Activated T-cell treated with anti-CD3 and anti-CD28 coated beads, Interleukin-2, amount 50 U/mL, for 72 hours (primary cell): ENCODE measurements around the gene RABL6. TPM values are rescaled to one million over a fixed set of nuclear protein-coding genes. Genes with fewer than 3 reads are reported as not detected.
"Not testable (repeated sequence)": the region's sequence is repeated elsewhere in the genome, so short reads cannot be mapped to it uniquely, and the experiment has no call there.

Experiments used
- ATAC-seq, 2 donors: fragments of 150-1000 bp; cut with Tn5 transposase; replicated peaks in 1 of 2; 2 replicates each; pipeline ENCODE4 v1.10.0; 2021; ENCODE audit warnings: moderate library complexity in 2 of 2, mild to moderate bottlenecking in 1 of 2
- DNase-seq, 2 donors: peaks; one replicate each; pipeline ENCODE4 v3.0.0; 2021 to 2022; ENCODE audit warnings: mixed read lengths in 1 of 2
- H3K27ac Mint-ChIP-seq: one replicate; pipeline ENCODE4 v1.8.0; 2022; ENCODE audit warnings: mild to moderate bottlenecking, moderate library complexity, mixed read lengths
- H3K27me3 Mint-ChIP-seq: one replicate; pipeline ENCODE4 v1.8.0; 2022; ENCODE audit warnings: low read depth, mixed read lengths
- H3K36me3 Mint-ChIP-seq, 2 donors: one replicate each; pipeline ENCODE4 v1.8.0; 2022; ENCODE audit warnings: mixed read lengths in 2 of 2, mild to moderate bottlenecking in 1 of 2; ENCODE audit not compliant: insufficient read depth in 2 of 2
- H3K4me1 Mint-ChIP-seq: one replicate; pipeline ENCODE4 v1.8.0; 2022; ENCODE audit warnings: low read depth, mixed read lengths
- H3K4me3 Mint-ChIP-seq, 2 donors: one replicate each; pipeline ENCODE4 v1.8.0; 2022; ENCODE audit warnings: mild to moderate bottlenecking in 2 of 2, mixed read lengths in 2 of 2, moderate library complexity in 2 of 2
- H3K9me3 Mint-ChIP-seq, 2 donors: one replicate each; pipeline ENCODE4 v1.8.0; 2022; ENCODE audit warnings: mixed read lengths in 2 of 2
- total RNA-seq, 2 donors: library from RNA; stranded (reverse); gene quantifications; one replicate each; pipeline ENCODE4 v1.2.3, GENCODE V29; 2022

RABL6 gene
- total RNA-seq, 2 donors from 2014 or later, result 65.7 to 66.8 TPM

DNA sequence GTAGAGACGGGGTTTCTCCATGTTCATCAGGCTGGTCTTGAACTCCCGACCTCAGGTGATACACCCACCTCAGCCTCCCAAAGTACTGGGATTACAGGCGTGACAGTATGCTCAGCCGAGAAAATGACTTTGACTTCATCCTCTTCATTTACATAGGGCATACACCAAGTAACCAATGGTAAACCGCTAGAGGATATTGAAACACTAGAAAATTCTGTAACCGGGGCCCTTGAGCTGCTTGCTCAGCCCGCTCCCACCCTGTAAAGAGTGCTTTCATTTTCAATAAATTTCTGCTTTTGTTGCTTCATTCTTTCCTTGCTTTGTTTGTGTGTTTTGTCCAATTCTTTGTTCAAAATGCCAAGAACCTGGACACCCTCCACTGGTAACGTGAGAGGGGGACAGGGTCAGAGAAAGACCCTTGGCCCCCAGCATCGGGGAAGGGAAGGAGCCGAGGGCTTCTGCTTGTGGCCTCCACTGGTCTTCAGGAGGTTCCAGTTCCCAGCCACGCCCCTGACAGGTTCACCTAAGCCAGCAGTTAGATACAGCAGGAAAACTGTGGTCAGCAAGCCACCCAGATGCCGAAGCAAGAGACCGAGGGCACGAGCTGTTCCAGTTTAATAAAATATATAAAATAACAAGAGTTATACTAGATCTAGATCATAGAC lies 41.9 kb upstream of the RABL6 start:
- not testable (repeated sequence) for DNase-seq
- ATAC-seq, result peak in 1 of 2 donors; percentile 42

DNA sequence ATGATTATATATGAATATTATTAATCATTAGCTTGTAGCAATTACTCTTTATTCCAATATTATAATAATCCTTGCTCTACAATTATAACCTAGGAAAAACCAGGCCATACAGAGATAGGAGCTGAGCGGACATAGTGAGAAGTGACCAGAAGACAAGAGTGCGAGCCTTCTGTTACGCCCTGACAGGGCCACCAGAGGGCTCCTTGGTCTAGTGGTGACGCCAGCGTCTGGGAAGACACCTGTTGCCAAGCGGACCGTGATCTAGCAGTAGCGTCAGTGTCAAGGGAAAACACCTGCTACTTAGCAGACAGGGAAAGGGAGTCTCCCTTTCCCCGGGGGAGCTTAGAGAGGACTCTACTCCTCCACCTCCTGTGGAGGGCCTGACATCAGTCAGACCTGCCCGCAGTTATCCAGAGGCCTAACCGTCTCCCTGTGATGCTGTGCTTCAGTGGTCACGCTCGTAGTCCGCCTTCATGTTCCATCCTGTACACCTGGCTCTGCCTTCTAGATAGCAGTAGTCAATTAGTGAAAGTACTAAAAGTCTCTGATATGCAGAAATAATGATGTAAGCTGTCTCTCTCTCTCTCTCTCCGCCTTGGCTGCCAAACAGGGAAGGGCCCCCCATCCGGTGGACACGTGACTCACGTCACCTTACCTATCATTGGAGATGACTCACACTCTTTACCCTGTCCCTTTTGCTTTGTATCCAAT lies 41.2 kb upstream of the RABL6 start:
- H3K36me3 Mint-ChIP-seq, H3K9me3 Mint-ChIP-seq: not testable (repeated sequence)
- Mint-ChIP-seq H3K27me3 (peaks cover 27% of the 10 kb centered on the region), H3K27ac (peak overlapping the region; percentile 39), H3K4me3 (peak overlapping the region; percentile 67 to 68), H3K4me1 (peaks cover 24% of the 10 kb centered on the region)
- ATAC-seq, result peak; percentile 41 to 50
- peak; percentile 64 to 69 for DNase-seq

More for the DNA sequence above, 41.9 kb upstream of the RABL6 start:
- not testable (repeated sequence) for H3K9me3 Mint-ChIP-seq, H3K36me3 Mint-ChIP-seq
- Mint-ChIP-seq H3K4me1 (peaks cover 24% of the 10 kb centered on the region), H3K27me3 (peaks cover 27% of the 10 kb centered on the region), H3K27ac (peak overlapping the region; percentile 38), H3K4me3 (peak overlapping the region; percentile 9 to 55)

DNA sequence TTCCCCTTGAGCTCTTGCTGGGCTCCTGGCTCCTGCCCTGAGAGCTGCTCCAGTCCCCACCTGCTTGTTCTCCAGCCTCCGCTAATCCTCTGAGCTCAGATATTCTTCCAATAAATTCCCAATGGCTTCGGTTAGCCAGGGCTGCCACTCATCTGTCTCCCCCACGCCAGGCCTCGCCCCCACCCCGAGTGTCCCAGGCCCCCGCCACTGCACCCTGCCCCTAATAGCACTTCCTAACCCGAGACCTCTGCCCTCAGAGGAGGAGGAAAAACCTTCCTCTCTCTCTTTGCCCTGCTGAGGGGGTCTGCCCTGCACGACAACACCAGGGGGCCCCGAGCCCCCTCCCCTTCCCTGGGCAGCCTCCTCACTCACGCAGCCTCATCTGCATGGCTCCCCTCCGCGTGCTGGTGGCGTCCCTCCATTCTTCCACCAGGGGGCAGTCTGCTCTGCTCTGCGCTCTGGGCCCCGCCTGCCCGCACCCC lies 38.0 kb upstream of the RABL6 start:
- DNase-seq (peak; percentile 71), ATAC-seq (peak; percentile 81 to 85)
- Mint-ChIP-seq H3K4me3 (peak overlapping the region in 1 of 2 donors; percentile 56), H3K9me3 (peaks cover 0 to 6% of the 10 kb centered on the region in 2 donors), H3K4me1 (peaks cover 24% of the 10 kb centered on the region), H3K36me3 (peaks cover 0 to 3% of the 10 kb centered on the region in 2 donors), H3K27me3 (peaks cover 27% of the 10 kb centered on the region), H3K27ac (no peak overlapping the region)

DNA sequence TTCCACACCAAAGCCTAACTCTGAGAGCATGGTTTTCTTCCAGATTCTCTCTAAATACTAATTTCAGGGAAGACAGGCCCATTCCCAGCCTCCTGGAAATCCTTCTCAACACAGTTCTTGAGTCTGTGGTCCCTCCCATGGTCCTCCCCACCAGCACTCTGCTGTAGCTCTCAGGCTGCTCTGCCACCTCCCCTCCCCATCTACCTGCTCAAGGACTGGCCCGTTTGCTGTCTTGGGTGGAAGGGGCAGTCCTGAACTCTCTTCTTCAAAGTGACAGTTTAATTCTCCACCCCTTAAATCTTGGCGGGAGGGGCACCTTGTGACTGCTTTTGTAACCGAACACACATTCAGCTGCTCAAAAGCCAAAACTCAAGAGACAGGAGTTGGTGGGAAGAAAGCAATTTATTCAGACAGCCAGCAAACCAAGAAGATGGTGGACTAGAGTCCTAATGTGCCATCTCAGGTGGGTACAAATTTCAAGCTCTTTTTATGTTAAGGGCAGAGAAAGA lies 35.8 kb upstream of the RABL6 start:
- Mint-ChIP-seq H3K4me1 (peaks cover 8% of the 10 kb centered on the region), H3K27ac (no peak overlapping the region), H3K36me3 (peaks cover 0 to 3% of the 10 kb centered on the region in 2 donors), H3K9me3 (peaks cover 0 to 6% of the 10 kb centered on the region in 2 donors), H3K4me3 (no peak overlapping the region), H3K27me3 (peaks cover 18% of the 10 kb centered on the region)
- DNase-seq (no peak), ATAC-seq (no peak)

DNA sequence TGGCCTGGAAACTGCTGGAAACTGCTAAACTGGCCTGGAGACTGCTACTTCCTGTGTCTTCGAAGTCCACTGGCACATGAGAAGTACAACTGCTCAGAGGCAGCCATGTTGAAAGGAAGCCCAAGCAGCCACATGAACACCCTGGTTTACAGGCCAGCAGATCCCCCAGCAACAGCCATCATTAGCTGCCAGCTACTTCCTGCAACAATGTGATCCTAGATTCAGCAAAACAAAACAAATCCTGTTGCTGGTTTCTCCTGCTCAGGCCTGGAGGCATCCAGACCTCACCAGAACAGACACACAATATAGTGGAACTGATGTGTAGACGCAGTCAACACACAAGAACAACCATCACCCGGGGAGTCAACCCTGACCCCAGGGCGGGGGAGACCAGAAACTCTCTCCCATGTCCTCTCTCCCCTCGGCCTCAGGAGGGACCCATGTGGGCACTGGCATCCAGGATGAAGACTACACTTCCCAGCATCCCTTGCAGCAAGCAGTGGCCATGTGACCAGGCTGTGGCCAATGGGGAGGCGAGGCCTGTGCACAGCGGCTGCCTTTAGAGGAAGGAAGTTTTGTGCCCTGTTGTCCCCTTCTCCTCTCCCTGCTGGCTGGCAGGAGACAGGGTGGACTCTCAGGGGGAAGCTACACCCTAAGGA lies 34.2 kb upstream of the RABL6 start:
- Mint-ChIP-seq H3K27ac (no peak overlapping the region), H3K4me1 (peaks cover 5% of the 10 kb centered on the region), H3K27me3 (peaks cover 12% of the 10 kb centered on the region), H3K4me3 (no peak overlapping the region), H3K9me3 (peaks cover 0 to 6% of the 10 kb centered on the region in 2 donors), H3K36me3 (peaks cover 0 to 3% of the 10 kb centered on the region in 2 donors)
- ATAC-seq (no peak), DNase-seq (no peak)

DNA sequence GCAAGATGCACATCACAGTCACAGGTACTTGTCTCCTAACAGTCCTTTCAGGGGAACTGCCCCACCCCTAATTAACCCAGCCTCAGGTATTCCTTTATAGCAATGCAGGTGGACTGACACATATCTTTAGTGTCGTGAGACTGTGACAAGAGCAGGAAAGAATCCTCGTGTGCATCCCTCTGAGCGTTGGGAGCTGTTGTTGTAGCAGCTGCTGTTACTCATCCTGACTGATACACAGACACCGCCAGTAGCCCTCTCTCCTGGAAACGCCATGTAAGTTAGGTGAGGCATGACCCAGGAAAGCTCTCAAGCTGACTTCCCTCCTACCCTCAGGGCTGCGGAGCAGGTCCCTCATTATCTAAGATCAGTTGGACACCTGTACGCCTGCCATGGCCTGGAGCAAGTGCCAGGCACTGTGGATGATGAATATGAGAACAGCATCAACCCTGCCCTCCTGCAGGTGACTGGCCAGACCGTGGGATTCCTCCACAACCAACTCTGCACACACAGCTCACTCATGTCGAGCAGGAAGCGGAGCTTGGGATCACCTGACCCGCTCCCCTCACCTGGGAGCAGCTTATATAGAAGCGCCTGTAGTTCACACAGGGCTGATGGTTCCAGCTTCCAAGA lies 33.2 kb upstream of the RABL6 start:
- H3K9me3 Mint-ChIP-seq, result peaks cover 0 to 6% of the 10 kb centered on the region in 2 donors
- H3K4me3 Mint-ChIP-seq, result no peak overlapping the region
- no peak for ATAC-seq
- H3K27me3 Mint-ChIP-seq, result peaks cover 17% of the 10 kb centered on the region
- H3K36me3 Mint-ChIP-seq, result peaks cover 0 to 3% of the 10 kb centered on the region in 2 donors
- no peak overlapping the region for H3K27ac Mint-ChIP-seq
- no peak for DNase-seq
- peaks cover 5% of the 10 kb centered on the region for H3K4me1 Mint-ChIP-seq

DNA sequence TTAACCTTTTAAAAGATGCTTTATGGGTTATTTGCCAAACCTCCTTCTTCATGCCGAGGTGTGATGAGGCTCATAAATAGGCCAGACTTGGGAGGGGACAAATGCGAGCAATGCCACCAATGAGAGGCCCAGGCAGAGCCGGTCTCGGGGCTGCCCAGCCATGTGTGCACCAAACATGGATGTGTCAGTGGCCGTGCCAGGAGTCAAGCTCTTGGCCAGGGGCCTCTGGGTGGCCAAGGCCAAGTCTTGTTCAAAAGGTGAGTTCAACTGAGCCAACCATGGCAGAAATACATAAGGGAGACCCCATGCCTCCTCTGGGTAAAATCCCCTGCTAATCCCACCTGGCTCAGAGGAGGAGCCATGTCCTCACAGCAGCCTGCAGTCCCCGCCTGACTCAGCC lies 32.6 kb upstream of the RABL6 start:
- no peak for ATAC-seq
- Mint-ChIP-seq H3K4me1 (no peaks in the 10 kb centered on the region), H3K27ac (no peak overlapping the region), H3K36me3 (peaks cover 0 to 3% of the 10 kb centered on the region in 2 donors), H3K9me3 (peaks cover 0 to 6% of the 10 kb centered on the region in 2 donors), H3K4me3 (no peak overlapping the region), H3K27me3 (peaks cover 18% of the 10 kb centered on the region)
- DNase-seq, result no peak

DNA sequence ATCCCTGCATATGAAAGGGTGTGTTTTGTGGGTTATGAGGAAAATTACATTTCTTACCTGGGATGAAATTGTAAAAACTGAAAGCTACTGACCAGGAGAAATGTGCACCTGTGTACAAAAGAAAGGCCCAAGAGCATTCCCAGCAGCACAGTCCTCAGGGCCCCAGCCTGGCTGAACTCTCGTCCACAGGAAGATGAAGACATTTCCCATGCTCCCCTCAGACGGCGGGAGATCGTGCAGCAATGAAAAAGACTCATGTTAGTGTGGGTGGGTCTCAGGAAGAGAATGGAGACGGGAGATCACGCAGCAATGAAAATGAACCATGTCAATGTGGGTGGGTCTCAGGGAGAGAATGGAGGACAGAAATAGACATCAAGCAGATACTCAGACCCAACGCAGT lies 30.8 kb upstream of the RABL6 start:
- H3K4me3 Mint-ChIP-seq, result no peak overlapping the region
- DNase-seq (no peak), ATAC-seq (no peak)
- H3K27me3 Mint-ChIP-seq, result peaks cover 18% of the 10 kb centered on the region
- no peak overlapping the region for H3K27ac Mint-ChIP-seq
- no peaks in the 10 kb centered on the region for H3K4me1 Mint-ChIP-seq
- H3K9me3 Mint-ChIP-seq, result peaks cover 0 to 6% of the 10 kb centered on the region in 2 donors
- peaks cover 0 to 3% of the 10 kb centered on the region in 2 donors for H3K36me3 Mint-ChIP-seq

DNA sequence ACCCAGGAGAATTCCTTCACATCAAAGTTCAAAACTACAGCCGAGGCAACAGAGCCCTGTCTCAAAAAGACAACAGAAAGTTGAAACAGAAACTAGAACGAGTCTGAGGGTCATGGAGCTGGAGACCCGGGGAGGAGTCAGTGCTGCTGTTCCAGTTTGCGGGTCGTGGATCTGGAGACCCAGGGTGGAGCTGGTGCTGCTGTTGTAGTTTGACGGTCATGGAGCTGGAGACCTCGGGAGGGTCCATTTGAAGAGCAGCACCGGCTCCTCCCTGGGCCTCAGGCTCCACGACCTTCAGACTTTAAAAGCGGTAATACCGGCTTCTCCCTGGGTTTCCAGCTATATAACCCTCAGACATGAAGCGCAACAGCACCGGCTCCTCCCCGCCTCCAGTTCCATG lies 30.4 kb upstream of the RABL6 start:
- no peaks in the 10 kb centered on the region for H3K4me1 Mint-ChIP-seq
- ATAC-seq (no peak), DNase-seq (no peak)
- no peak overlapping the region for H3K4me3 Mint-ChIP-seq
- H3K27me3 Mint-ChIP-seq, result peaks cover 18% of the 10 kb centered on the region
- H3K36me3 Mint-ChIP-seq, result peaks cover 0 to 3% of the 10 kb centered on the region in 2 donors
- H3K9me3 Mint-ChIP-seq, result peaks cover 0 to 6% of the 10 kb centered on the region in 2 donors
- no peak overlapping the region for H3K27ac Mint-ChIP-seq

DNA sequence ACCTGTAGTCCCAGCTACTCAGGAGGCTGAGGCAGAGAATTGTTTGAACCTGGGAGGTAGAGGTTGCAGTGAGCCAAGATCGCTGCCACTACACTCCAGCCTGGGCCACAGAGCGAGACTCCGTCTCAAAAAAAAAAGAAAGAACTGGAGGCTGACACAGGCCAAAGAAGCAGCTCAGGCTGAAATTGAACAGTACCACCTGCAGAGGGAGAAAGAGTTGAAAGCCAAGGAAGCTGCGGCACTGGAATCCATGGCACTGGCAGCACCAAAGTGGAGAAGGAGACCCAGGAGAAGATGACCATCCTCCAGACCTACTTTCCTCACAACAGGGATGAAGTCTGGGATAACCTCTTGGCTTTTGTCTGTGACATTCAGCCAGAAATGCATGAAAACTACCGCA lies 27.9 kb upstream of the RABL6 start:
- Mint-ChIP-seq H3K4me3 (no peak overlapping the region), H3K36me3 (no peaks in the 10 kb centered on the region), H3K27ac (no peak overlapping the region), H3K4me1 (peaks cover 5% of the 10 kb centered on the region), H3K27me3 (peaks cover 18% of the 10 kb centered on the region), H3K9me3 (no peaks in the 10 kb centered on the region)
- ATAC-seq, result no peak
- no peak for DNase-seq

DNA sequence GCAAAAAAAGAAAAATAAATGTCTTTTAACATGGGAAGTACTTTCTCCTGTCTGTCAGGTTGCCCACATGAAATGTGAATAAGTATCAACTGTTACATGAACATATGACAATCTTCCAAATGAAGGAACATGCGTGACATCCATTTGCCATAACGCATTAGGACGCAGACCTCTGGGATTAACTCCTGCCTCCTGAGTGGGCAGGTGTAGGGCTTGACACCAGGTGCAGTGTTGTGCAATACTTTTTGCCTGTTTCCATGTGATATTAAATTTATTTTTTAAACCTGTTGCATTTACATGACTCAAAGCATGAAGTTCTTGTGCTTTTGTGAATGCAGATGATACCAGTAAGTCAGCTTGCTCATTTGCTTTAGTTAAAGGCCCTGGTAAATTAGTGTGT lies 25.3 kb upstream of the RABL6 start:
- DNase-seq (no peak), ATAC-seq (no peak)
- Mint-ChIP-seq H3K4me1 (peaks cover 10% of the 10 kb centered on the region), H3K27me3 (peaks cover 18% of the 10 kb centered on the region), H3K27ac (no peak overlapping the region), H3K36me3 (no peaks in the 10 kb centered on the region), H3K9me3 (no peaks in the 10 kb centered on the region), H3K4me3 (no peak overlapping the region)

DNA sequence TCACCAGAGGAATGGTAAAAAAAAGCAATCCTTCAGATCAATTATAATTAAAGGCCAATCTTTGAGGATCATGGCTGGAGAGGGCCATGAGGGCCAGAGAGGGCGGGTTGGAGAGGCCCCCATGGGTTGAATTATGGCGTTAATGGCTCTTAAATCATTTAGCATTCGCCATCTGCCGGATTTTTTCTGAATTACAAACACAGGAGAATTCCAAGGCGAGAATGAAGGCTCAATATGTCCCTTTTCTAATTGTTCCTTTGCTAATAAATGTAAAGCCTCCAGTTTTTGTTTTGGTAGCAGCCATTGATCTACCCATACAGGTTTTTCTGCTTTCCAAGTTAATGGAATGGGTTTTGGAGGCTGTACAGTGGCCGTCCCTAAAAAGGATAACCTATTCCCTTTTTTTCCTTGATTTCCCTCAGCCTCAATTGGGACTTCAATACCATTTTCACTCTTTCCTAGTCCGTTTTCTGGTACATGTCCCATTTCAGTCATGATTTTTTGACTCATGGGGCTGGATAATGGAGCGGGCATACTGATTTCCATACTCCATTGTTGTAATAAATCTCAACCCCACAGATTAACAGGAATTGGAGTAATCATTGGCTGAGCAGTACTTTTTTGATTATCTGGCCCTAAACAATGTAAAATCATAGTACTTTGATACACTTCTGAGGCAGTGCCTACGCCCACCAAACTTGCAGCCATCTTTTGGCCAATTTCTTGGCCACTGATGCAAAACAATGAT lies 23.3 kb upstream of the RABL6 start:
- ATAC-seq, result no peak
- DNase-seq, result no peak

More for the DNA sequence above, 23.3 kb upstream of the RABL6 start:
- no peak overlapping the region for H3K4me3 Mint-ChIP-seq
- H3K4me1 Mint-ChIP-seq, result peaks cover 22% of the 10 kb centered on the region
- no peaks in the 10 kb centered on the region for H3K9me3 Mint-ChIP-seq
- H3K27ac Mint-ChIP-seq, result no peak overlapping the region
- H3K36me3 Mint-ChIP-seq, result no peaks in the 10 kb centered on the region
- peaks cover 1% of the 10 kb centered on the region for H3K27me3 Mint-ChIP-seq
